HG03432 (cell line): ENCODE data around the gene ETFDH.
"Not testable (repeated sequence)": the region's sequence is repeated elsewhere in the genome, so short reads cannot be mapped to it uniquely, and the experiment has no call there.

Source experiments
- ATAC-seq: cut with Tn5 transposase; IDR thresholded peaks from one replicate; pipeline ENCODE4 v1.9.1; 2021; ENCODE audit warnings: mild to moderate bottlenecking, moderate library complexity; ENCODE audit not compliant: unreplicated experiment

The ETFDH gene

GRCh38 chr4:158676076-158676475, 4.0 kb downstream of the ETFDH start:
- ATAC-seq = no peak

GRCh38 chr4:158678767-158679166, 6.7 kb downstream of the ETFDH start:
- ATAC-seq = no peak

GRCh38 chr4:158681629-158682028, 9.5 kb downstream of the ETFDH start:
- ATAC-seq = no peak

- ATAC-seq = no peak
Observed at GRCh38 chr4:158682066-158682465, 10.0 kb downstream of the ETFDH start.

- no peak for ATAC-seq
Observed at GRCh38 chr4:158688813-158689212, 16.7 kb downstream of the ETFDH start.

GRCh38 chr4:158704274-158704673, 32.2 kb downstream of the ETFDH start:
- ATAC-seq = no peak

GRCh38 chr4:158710814-158711213, 38.7 kb downstream of the ETFDH start:
- no peak for ATAC-seq

GRCh38 chr4:158712622-158713021, 40.5 kb downstream of the ETFDH start:
- ATAC-seq = not testable (repeated sequence)

- no peak for ATAC-seq
Observed at GRCh38 chr4:158714937-158715336, 42.8 kb downstream of the ETFDH start.

GRCh38 chr4:158715802-158716201, 43.7 kb downstream of the ETFDH start:
- ATAC-seq = no peak

- ATAC-seq = no peak
Observed at GRCh38 chr4:158721680-158722079, 49.6 kb downstream of the ETFDH start.

- peak; percentile 11 for ATAC-seq
Observed at GRCh38 chr4:158722291-158722916, 50.3 kb downstream of the ETFDH start.

GRCh38 chr4:158722917-158723793, 51.1 kb downstream of the ETFDH start, which contains the start of gene PPID:
PPID (minus strand) TSS chr4:158723396; CDS start chr4:158723288, 108 bp downstream.
- ATAC-seq = peak; percentile 99

- no peak for ATAC-seq
Observed at GRCh38 chr4:158724637-158725036, 52.5 kb downstream of the ETFDH start.

- ATAC-seq = no peak
Observed at GRCh38 chr4:158726633-158727032, 54.5 kb downstream of the ETFDH start.

- ATAC-seq = no peak
Observed at GRCh38 chr4:158728236-158728635, 56.1 kb downstream of the ETFDH start.

GRCh38 chr4:158729716-158730559, 57.8 kb downstream of the ETFDH start:
- peak; percentile 95 for ATAC-seq

GRCh38 chr4:158738866-158739265, 66.8 kb downstream of the ETFDH start:
- no peak for ATAC-seq

- no peak for ATAC-seq
Observed at GRCh38 chr4:158739600-158739999, 67.5 kb downstream of the ETFDH start.

- no peak for ATAC-seq
Observed at GRCh38 chr4:158741326-158742021, 69.4 kb downstream of the ETFDH start.

- not testable (repeated sequence) for ATAC-seq
Observed at GRCh38 chr4:158746537-158746936, 74.4 kb downstream of the ETFDH start.
